Germinal center (tissue), 1 donor: ENCODE data around the gene NYAP2.

Experiments
- DNase-seq: peaks from one replicate; pipeline ENCODE4 v3.0.0; 2012; ENCODE audit warnings: mixed read lengths, low spot score

Gene NYAP2

DNA sequence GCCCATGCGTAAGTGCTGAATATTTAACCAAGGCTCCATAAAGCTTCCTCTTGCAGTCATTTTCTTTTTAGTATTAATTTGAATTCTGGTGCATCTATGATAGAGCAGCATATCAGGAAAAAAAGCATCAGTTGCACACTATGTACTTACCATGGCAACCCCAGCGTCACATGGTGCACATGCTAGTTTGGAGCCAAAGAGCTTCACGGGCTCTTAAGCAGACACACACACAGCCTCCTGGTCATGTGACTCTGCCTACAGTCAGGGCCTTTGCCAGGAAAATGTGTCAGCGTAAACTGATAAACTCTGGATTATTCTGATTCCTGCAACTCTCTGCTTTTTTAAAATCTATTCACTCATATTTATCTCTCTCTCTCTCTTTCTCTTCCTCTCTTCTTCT lies 30.2 kb downstream of the NYAP2 start:
- DNase-seq: no peak

DNA sequence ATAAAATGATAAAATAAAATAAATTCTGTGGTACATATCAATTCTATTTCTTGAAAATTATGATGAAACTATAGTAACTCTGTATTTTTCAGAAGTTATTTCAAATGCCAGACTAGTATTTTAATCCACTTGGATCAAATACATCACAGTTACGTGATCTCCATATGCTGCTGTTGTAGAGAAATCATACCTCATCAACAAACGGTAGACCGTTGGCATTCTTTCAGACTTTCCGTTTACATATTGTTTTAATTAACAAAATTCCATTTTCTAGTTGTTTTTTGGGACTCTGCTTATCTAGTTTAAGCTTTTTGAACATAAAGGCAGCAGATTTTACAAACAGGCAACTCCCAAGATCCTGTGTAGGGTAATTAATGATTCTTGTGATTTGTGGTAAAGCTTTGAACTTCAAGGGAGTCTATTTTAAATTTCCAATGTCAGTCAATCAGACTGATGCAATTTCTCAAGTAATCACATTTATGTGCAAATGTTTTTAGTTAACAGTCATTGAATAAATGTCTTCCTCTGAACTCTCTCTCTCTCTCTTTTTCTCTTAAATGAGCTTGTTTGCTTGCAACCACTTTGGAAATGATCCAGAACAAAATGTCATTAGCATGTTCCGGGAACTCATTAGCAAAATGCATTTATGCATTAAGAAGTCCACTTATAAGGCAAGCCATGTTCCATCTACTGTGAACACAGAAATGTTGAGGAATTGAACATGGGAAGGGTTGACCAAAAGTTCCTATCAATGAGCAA lies 31.8 kb downstream of the NYAP2 start:
- DNase-seq: no peak

DNA sequence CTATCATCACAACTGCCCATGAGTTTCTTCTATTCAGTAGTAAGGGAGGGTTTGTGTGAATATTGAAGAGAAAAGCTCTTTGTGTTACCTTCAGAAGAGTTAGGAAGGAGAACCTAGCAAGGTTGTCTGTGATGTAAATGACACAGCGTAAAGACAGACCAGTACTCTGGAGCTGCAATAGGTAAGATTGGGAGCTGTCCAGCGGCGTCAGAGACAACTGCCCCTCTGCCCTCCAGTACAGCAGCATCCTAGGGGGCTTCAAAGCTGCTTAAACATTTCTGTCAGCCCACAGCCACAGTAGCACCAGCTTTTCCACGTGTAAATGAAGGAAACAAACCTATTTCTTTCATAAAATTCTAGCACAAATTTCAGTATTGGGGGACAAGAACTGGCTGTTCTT lies 34.5 kb downstream of the NYAP2 start:
- no peak for DNase-seq

DNA sequence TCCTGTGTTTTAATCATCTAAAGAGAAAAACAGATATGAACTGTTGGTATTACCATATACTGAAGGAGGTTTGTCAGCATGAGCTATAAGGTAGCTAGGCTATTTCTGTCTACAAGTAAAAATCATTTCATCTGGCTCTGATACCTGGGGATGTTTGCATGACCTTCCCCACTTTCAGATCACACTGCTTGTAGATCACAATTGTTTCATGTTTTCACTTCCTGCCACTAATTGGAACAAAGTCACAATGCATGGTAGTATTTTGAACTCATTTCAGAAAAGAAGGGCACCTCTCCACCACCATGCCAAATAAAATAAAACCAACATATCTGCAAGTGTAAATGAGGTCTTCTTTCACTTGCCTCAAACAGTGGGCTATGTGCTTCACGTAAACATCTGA lies 37.8 kb downstream of the NYAP2 start:
- no peak for DNase-seq

DNA sequence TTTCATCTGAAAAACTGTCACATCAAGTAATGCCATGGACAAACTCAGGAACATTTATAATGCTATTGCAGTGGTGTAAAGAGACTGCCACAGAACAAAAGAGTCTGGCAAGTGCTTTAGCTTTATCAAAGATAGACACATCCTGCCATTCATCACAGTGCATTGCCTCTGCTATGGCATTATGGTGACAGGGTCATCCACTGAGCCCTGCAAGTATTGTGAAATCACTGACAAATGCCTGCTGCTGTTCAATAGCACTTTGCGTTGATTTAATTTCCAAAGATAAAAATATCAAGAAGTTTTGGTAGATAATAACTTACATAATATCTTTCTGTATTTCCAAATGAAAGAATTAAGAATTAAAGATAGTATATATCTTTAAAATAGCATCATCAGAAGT lies 38.7 kb downstream of the NYAP2 start:
- DNase-seq: no peak

DNA sequence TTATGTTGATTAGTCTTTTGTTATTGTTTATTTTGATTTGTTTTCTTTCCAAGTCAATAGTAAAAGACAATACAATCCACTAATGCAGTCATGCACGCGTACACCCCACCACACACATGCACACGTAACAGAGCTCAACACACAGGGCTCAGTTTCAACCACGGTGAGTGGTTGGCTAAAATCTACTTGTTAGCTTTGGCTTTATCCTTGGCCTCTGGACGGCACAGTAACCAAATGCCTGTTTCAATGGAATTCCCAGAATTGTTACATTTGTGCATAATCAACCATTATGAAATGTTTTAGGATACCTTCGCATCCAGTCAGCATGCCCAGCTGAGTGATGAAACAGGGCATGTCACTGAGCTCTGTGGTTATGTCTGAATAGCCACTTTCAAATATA lies 53.2 kb downstream of the NYAP2 start:
- no peak for DNase-seq

DNA sequence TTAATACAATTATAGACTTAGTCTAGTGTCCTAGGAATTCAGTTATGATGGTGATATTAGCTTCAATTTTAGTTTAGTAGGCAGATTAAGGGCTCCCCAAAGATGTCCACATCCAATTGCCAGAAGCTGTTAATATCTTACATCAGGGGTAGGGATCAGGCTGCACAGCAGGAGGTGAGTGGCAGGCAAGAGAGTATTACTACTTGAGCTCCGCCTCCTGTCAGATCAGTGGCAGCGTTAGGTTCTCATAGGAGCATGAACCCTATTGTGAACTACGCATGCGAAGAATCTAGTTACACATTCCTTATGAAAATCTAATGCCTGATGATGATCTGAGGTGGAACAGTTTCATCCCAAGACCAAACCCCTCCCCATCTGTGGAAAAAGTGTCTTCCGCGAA lies 54.9 kb downstream of the NYAP2 start:
- no peak for DNase-seq

DNA sequence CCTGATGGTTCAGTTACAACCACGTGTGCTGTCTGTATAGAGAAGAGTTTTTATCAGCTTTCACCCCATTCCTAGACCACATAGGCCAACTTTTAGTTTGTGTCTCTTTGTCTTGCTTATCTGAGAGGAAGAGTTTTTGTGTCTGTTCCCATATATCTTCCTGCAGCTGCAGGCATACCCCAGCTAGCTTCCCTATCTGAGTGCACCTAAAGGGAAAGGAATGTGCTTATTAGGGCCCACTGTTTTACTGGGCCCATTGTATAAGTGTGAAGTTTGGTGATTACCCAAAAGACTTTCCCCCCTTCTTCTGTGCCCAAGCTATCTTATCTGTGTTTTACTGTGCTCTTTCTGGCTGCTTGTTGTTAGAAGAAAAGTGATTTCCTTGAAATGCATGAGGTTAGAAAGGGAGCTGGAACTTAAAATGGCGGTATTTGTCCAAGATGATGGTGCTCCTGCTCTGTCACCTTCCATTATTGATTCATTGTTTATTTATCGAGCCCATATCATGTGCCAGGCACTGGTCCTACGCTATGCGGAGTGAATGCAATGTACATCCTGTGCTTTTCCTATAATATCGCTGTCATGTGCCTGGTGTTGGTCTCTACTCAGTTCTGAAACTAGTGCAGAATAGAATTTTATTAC lies 57.2 kb downstream of the NYAP2 start:
- DNase-seq: no peak

DNA sequence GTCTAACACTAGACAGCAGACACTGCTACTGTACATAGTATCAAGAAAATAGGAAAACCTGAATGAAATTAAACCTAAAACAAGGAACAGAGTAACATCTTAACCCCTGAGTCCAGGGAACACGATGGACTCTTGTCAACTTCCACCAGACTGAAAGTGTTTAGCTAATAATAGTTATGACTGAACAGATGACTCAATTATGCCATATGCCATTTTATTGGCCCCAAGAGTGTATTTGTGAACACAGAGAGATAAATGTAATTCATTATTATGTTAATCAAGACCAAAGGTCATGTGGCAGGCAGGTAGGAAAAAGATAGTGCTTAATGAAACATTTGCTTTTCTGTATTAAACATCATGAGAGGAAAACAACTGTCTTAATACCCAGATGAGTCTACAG lies 58.0 kb downstream of the NYAP2 start:
- DNase-seq: no peak

DNA sequence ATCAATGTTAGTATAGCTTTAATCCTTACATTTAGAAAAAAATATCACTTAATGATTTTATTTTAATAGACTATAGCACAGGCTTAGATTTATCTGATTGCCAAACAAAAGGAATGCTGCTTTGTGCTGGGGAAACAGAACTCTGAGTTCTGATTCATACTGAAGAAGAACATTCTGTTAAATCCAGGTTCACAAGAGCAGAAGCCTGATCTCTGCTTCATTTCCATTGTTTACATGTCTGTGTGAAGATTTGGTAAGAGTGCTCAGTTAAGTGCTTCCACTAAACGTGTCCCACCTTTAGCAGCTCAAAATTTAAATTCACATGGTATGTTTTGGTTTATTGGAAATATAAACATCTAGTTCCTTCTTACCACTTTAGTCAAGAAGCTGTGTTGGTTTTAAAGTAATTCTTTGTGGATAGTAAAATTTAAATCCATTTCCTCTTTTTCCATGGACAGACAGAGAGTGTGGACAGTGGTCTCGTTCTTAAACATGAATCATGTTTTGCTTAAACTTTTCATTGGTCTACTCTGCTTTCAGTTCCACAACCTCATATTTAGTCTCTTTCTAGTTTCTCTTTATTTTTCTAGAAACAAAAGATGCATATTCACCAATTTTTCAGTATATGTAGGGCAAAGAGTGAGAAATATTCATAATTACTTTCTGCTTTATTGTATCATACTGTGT lies 59.1 kb downstream of the NYAP2 start:
- no peak for DNase-seq

DNA sequence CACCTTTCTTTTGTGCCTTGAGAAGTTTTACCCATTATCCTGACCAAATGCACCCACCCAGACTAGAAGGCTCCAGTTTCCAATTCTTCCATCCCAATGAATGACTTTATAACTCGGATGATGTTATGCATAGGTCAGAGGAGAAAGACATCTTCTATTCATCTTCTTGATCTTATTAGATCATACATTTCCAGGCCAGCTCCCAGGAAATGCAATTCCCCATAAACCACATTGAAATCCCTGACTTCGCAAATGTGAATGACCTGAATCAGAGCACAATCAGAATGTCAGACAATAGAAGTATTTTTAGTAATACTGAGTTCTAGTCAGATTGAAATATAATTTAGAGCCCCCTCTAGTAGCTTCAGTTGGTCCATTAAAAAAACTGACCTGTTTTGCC lies 62.9 kb downstream of the NYAP2 start:
- no peak for DNase-seq

DNA sequence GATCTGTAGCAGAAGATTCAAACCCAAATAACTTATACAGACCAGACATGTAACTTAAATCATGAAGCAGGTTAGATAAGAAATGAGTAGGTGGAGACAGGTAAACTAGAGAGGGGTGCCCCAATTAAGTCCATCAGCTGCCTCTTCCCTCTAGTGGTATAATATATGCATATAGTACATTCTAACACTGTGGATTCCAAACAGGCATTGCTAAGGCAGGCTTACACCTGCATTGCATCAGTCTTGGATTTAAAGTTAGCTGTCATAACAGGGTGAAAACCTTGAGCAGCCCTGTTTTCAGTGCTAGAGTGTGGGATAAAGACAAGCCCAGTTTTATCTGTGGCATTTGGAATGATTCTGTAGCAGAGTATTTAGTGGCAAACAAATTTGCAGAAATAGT lies 63.4 kb downstream of the NYAP2 start:
- DNase-seq: no peak

DNA sequence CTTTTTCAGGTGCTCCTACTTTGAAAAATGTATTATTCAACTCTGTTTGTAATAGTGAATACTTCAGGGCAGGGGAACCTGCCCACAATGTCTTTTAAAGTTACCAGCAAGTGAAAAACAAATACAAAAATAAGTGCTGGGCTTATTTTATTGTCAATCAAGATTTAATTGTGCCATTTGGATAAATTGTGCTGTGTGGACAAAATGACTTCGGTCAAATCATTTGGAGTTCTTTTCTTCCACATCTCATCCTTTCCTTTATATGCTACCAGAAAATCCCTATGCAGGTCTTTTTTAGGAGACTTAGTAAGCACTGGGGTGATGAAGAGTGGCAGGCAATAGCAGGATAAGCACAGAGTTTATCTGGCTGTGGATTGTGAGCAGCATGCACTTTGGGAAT lies 63.9 kb downstream of the NYAP2 start:
- no peak for DNase-seq

DNA sequence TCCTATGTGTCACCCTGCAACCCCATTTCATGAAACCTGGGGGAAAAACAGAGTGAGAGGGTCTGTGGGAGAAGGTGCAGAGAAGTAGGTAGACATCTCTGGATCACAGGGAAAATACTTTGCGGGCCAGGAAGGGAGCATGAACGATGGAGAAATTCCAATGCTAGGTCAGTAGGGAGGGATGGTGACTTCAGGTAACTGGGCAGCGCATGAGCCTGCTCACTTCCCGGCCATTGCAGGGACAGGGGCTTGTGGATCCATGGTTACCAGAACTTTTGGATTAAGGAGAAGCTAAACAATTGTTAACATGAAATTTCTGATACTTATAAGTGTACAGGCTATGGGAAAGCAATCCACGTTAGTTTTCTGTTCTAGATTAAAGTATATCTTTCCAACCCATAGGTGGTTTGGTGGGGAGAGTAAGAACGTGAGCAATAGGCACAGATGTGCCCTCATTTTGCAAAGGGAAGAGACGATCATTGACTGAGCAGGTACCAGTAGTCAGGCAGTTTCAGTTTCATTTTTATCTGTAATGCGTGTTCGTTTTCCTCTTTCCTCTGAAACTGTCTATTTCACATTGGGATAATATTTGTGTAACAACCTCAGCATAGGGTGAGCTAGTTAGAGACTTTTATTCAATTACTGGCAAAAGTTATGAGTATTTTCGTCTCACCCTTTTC lies 65.0 kb downstream of the NYAP2 start:
- peak; percentile 9 for DNase-seq

DNA sequence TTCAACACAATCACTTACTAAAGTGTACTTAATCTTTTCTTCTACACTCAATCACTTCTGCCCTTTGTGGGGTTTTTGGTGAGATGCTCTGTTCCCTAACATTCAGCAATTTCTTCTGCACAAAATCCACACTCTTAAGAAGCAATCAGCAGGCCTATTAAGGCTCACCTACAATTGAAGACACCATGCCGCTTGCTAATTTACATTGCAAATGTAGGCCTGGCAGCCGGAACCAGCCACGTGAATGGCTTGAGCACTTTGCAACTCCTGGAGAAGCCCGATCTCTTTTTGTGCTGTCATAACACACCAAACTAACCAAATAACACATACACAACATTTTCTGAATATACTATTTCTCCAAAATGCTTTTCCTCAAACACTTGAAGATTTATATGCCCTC lies 66.3 kb downstream of the NYAP2 start:
- no peak for DNase-seq

DNA sequence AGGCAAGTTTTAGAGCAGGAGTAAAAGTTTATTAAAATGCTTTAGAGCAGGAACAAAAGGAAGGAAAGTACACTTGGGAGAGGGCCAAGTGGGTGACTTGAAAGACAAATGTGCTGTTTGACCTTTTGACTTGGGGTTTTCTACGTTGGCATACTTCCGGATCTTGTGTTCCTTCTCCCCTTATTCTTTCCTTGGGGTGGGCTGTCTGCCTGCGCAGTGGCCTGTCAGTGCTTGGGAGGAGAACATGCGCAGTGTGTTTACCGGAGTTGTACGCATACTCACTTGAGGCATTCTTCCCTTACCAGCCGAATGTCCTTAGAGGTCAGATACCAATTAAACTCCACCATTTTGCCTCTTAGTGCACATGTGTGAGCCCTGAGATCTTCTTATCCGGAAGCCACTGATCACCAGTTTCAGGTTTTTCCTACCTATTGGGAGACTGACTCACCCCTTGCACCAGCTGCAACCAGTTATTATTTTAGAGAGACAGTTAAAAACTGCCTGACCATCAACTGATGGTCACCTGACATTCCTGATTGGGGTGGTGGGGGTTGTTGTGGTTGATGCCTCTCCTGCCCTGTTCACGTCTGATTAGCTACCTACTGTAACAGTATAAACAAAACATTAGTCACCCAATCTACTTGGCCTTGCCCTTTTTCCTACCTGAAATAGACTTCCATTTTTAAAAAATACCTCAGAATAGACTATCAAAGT lies 67.5 kb downstream of the NYAP2 start:
- DNase-seq: no peak

DNA sequence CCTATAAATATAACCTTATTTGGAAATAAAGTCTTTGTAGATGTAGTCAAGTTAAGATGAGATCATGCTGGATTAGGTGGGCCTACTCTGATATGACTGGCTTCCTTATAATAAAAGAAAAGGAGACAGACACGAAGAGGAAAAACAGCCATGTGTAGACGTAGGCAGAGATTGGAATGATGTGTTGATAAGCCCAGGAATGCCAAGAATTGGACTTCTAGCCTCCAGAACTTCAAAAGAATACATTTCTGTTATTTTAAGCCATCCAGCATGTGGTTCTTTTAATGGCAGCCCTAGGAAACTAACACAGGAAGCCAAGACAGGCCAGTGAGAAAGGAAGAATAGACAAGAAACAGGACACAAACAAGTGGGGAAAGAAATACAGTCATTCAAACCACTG lies 68.6 kb downstream of the NYAP2 start:
- no peak for DNase-seq

DNA sequence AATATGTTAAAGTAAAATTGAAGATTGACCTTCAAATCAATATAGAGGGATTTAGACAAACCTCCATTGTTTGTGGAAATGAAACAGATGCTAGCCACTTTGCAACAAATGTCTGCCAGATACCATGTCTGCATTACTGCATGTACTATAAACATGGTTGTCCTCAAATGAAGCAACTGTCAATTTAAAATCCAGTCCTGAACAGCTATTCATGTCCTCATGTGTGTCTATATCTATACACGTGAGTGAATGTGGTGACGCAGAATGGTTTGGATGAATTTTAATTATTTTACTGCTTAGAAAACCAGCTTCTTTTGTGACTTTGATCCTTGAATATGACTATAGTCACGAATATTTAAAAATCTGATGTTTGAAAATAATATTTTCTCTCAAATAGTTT lies 71.5 kb downstream of the NYAP2 start:
- no peak for DNase-seq

DNA sequence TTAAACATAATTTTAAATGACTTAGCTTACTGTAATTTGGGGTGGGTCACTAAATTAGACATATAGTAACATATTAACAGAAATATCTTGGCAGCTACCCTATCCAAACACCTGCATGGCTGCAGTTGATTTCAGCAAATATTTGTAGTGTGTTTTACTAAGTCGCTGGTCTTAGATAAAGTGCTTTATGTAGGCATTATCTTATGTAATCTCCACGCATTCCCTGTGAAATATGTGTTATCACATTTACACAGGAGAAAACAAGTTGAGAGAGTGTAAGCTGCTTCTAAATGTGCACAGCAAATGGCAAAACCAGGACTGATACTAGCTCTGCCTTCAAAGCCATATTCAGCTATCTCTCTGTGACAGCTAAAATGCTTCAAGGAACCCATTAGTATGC lies 72.0 kb downstream of the NYAP2 start:
- DNase-seq: no peak

DNA sequence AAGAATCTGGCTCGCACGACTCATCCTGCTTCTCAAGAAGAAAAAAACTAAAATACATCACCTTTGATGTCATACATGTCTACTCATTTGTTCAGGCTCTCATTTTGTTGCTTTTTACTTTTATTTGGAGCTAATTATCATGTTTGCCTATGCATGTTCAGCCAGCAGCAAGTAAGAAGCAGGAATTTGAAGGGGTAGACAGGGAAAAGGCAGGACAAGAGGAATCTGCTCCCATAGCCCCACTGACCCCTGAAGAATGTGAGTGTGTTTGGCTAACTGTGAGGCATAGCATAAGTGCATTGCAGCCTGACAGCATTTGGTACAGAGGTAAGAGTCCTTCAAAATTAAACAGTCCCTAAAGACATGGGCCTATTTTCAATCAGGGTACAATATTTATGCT lies 72.7 kb downstream of the NYAP2 start:
- no peak for DNase-seq

DNA sequence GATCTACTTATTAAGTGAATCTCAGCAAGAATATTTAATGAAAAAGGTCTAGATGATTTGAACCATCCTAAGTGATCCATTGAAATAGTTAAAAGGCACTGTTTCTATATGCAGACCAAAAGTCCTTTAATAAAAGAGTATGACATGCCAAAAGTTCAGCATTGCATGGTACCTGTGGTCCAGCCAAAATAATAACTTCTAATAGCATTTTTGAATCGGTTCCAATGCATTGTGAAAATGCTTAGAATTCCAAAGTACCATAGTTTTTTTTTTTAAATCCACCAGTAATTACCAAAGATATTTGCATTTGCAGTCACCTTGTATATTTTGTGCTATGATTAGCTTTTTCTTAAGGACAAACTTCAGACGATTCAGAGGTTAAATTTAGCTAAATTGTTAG lies 79.9 kb downstream of the NYAP2 start:
- DNase-seq: no peak

DNA sequence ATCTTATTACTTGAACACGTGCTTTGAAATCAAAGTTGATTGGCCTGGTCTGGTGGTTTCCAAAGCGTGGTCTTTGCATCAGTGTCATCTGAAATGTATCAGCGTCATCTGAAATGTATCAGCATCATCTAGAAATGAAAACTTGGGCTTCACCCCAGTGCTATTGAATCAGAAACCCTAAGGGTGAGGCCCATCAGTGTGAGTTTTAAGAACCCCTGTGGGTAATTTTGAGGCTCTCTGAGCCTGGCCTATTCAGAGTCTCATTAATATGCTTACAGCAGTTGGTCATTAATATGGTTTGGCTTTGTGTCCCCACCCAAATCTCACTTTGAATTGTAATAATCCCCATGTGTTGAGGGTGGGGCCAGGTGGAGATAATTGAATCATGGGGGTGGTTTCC lies 85.2 kb downstream of the NYAP2 start:
- DNase-seq: no peak
